Left lobe of liver (tissue), 1 donor: ENCODE measurements around the gene OR2M3. TPM values are rescaled to one million over a fixed set of nuclear protein-coding genes. Genes with fewer than 3 reads are reported as not detected.

Experiments
- total RNA-seq: library from RNA; stranded (reverse); gene quantifications from one replicate; pipeline ENCODE4 v1.2.1, GENCODE V29; 2021
- donor health status: DM: no; HTN: yes; CAD: no.

The OR2M3 gene
- total RNA-seq, 1 donor from 2014 or later: not detected

Other genes with a start within 250 kb of the OR2M3 start
- not detected for gene OR2L8, start 248.4 kb upstream of the OR2M3 start, total RNA-seq
- not detected for gene OR2AK2, start 232.0 kb upstream of the OR2M3 start, total RNA-seq
- not detected for gene OR2L5, start 183.6 kb upstream of the OR2M3 start, total RNA-seq
- gene OR2L2, start 167.2 kb upstream of the OR2M3 start, total RNA-seq: 0.05 TPM
- gene OR2L3, start 150.4 kb upstream of the OR2M3 start, total RNA-seq: not detected
- not detected for gene OR2L13, start 102.1 kb upstream of the OR2M3 start, total RNA-seq
- not detected for gene OR2M5, start 52.1 kb upstream of the OR2M3 start, total RNA-seq
- not detected for gene OR2M2, start 22.4 kb upstream of the OR2M3 start, total RNA-seq
- gene OR2M4, start 34.2 kb downstream of the OR2M3 start, total RNA-seq: not detected
- not detected for gene OR2T33, start 80.7 kb downstream of the OR2M3 start, total RNA-seq
- not detected for gene OR2T12, start 106.2 kb downstream of the OR2M3 start, total RNA-seq
- gene OR2M7, start 127.3 kb downstream of the OR2M3 start, total RNA-seq: not detected
- not detected for gene OR14C36, start 151.5 kb downstream of the OR2M3 start, total RNA-seq
- not detected for gene OR2T4, start 164.4 kb downstream of the OR2M3 start, total RNA-seq
- not detected for gene OR2T6, start 178.5 kb downstream of the OR2M3 start, total RNA-seq
- gene OR2T1, start 205.8 kb downstream of the OR2M3 start, total RNA-seq: not detected
- not detected for gene OR2T2, start 248.4 kb downstream of the OR2M3 start, total RNA-seq